HG02610 (cell line): ENCODE data around the gene PLEK2.
"Not testable (repeated sequence)": the region's sequence is repeated elsewhere in the genome, so short reads cannot be mapped to it uniquely, and the experiment has no call there.

ENCODE experiments used
- ATAC-seq: cut with Tn5 transposase; IDR thresholded peaks from one replicate; pipeline ENCODE4 v1.9.1; 2021; ENCODE audit warnings: mild to moderate bottlenecking, moderate library complexity; ENCODE audit not compliant: unreplicated experiment

PLEK2 gene

DNA sequence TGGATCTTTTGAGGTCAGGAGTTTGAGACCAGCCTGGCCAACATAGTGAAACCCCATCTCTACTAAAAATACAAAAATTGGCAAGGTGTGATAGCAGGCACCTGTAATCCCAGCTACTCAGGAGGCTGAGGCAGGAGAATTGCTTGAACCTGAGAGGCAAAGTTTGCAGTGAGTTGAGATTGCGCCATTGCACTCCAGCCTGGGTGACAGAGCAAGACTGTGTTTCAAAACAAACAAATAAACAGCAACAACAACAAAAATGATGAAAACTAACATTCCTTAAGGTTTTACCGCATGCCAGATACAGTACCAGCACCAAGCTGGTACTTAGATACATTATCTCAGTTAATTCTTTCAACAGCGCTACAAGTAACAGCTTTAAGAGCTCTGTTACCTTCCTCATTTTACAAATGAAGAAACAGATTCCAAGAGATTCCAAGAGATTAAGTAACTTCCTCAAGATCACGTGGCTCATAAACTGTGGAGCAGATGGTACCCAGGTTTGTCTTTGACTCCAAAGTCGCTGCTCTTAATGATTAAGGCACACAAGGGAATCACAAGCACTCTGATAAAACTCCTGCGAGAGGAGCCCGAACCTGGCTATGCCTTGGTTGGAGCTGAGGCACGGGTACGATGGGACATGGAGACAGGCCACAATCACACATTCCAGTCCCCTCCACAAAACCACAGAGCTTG lies 17.7 kb upstream of the PLEK2 start:
- no peak for ATAC-seq

DNA sequence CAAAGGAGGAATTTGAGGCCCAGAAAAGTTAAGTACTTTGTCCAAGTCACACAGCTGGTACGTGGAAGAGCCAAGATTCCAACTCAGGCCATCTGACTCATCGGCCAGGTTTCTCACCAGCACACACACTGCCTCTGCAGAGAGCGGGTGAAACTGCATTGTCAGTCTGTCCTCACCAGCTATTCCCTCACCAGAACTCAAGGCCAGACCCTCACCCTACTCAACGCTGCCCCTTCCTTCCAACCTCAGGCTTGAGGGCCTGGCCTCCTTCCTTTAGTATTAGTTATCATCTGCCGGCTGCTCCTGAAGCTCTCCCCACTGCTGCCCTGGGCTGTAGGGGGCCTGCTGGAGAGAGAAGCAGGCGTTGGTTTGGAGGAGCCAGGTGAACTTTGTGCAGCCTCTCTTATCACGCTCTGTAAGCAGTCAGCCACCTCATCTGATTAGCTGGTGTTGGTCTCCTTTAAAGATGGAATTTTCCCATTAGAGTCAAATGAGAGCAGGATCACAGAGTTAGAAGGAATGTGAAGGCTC lies 16.6 kb upstream of the PLEK2 start:
- ATAC-seq, result no peak

DNA sequence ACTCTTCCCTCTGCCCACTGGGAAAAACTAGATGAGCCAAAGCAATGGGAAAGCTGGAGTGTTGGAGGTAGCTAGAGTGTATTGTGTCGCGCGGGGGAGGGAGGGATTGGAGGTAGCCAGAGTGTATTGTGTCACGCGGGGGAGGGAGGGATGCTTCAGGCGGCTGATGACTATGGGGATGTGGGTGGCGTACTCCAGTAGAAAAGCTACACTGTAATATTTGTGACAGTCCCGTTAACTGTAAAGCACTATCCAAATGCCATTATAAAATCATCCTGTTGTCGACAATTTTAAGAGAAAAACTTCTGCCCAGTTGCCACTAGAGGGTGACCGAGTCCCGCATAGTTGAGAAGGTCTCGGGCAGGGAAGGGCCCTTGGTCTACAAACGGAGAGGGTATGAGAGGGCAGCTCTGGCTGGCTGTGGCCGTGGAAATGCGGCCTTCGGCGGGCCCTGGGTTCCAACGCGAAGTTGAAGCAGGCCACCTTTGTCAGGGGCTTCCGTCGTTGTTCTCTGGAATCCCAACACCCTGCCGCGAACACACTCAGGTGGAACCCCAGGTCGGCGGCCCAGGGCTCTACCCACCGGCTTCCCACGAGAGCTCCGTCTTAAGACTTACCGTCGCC lies 15.1 kb upstream of the PLEK2 start:
- peak; percentile 56 for ATAC-seq

DNA sequence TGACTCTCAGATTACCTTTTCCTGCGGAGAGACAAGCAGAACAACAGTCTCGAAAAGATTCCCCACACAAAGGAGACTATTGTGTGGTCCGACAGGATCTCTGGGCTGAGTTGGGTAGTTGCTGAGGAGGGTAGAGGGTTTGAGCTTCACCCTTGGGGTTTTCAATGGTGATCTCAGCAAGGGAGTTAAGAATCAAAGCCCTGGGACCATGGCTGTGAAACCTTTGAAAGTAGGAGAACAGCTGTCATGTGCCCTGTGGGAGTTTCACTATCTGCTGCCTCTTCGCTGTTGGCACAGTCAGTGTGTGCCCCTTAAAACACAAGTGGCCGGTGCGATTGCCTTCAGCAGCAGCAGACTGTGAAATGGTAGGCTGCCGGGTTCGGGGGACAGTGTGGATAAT lies 14.2 kb upstream of the PLEK2 start:
- ATAC-seq, result no peak

DNA sequence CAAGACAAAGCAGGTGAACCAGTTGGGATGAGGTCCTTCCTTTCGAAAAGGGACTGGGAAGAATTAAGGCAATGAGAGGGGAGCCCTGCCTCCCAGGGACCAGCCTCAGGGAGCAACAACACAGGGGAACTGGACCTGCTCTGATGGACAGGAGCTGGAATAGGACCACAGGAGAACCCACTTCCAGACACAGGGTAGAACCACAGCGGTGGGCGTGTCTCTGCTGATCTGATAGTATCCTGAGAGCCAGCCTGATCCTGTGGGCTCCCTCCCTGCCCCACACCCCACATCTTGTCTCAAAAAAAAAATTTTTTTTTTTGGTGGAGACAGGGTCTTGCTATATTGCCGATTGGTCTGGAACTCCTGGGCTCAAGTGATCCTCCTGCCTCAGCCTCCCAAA lies 13.6 kb upstream of the PLEK2 start:
- no peak for ATAC-seq

DNA sequence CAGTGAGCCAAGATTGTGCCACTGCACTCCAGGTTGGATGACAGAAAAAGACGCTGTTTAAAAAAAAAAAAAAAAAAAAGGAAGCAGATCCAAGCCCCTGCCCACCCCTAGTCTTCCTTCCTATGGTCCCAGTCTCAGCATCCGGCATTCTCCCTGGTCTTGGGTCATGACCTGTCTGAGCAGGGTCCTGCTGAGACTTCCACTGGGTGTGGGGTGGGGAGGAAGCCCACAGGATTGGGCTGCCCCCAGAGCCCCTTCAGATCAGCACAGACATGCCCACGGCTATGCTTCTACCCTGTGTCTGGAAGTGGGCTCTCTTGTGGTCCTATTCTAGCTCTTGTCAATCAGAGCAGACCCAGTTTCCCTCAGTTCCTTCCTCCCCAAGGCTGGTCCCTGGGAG lies 12.6 kb upstream of the PLEK2 start:
- ATAC-seq, result no peak

DNA sequence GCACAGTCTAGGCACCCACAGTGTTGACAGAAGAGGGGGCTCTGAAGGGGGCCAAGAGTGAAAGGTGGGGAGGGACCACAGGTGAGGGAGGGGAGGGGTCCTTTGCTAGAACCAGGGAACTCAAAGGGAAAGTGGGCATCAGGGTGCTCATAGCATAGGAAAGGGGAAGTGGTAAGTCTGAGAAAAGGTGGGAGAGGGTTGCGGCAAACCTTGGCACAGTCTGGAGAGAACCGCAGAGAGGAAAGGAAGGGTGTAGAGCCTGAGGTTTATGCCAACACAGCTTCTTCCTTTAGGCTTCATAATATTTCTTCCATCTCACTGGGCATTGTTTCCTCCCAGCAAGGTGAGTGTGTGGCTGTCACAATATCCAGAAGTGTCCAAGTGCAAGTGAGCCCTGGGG lies 11.5 kb upstream of the PLEK2 start:
- ATAC-seq, result no peak

DNA sequence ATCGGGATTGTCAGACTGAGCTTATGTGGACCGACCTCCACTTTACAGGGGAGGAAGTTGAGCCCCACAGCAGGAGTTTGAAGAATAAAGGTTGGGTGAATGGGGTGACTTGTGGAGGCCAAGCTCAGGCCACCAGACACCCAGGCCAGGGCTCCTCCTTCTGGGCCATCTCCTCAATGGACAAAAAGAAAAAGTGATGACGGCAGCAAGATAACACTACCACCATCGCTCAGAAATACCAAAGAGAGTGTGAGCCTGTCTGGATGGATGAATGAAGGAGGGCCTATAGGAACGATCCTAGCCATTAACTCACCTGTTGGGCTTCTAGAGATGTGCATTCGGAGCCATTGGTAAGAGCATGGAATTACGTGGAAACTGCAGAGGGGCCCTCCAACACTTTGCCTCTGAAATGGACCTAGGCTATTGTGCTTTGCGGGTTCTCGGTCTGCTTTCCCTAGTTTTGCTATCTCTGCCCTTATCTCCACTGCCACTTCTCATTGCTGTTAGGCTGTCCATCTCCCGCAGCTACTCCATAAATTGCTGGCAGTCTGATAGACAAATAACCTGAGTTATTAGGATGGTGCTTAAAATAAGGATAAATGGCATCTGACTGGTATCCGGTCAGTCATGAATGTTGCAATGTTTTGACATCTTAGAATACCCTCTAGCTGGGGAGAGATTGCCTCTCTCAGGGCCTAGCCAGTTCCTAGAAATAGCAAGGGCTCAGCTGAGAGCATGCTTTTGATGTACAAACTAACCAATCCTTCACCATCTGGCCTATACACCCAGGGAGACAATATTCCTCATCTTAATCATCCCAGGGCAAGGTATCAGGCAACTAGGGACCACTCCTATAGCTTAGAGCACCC lies 9.6 kb upstream of the PLEK2 start:
- no peak for ATAC-seq

DNA sequence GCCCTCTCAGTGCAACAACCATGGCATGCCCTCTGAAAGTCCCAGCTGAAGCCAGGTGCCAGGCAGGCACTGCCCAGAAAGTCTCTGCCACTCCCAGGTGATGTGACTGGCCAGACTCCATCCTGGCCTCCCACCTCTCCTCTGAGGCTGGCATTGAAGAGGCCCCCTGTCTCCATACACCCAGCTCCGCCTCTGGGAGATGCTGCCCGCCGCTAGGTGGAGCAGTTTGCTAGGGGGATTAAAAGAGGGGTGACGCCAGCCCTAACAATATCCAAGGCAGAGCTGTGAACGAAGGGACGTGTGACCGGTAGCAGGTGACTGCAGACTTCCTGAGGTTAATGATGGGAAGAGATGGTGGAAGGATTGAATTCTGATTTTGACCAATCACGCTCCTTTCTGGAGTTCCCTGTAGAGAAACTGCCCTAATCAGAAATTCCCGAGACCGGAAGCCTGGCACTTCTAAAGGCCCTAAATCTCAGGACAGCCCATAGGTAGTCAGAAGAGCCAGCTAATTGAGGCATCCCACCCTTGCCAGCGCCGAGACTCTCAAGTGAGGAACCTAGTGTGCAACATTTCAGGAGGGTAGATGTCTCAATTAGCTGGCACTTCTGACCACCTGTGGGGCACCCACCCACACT lies 8.3 kb upstream of the PLEK2 start:
- no peak for ATAC-seq

DNA sequence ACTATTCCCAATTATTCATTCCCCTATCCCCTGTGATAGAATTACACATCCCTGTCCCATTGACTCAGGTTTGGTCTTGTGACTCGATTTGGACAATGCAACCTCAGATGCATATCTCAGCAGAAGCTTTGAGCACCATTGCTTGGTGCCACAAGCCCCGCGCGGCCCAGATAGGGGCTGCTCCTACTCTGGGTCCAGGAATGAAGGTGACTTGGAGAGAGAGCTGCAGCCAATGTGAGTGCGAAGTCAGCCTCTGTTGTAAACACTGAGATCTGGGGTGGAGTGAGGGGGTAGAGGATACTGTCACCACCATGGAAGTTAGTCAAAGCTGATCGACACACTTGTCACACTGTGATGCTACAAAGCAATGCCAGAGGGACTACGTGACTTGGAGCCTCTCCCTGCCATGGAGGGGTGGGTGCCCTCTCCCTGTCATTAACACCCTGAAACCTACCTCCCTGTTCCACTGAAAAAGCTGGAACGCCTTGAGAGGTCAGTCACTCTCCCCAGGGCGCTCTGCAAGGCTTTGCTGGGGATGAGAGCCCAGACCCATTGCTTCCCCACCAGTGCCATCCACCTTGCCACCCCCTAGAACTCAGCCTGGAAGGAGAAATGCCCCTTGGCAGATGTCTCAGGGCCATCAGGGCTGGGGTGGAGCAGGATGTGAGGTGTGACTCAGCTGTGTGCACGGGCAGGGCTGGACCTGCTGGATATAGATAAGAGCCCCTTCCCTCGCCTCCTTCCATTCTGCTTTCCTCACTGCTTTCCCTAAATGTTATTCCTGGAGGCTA lies 6.6 kb upstream of the PLEK2 start:
- no peak for ATAC-seq

DNA sequence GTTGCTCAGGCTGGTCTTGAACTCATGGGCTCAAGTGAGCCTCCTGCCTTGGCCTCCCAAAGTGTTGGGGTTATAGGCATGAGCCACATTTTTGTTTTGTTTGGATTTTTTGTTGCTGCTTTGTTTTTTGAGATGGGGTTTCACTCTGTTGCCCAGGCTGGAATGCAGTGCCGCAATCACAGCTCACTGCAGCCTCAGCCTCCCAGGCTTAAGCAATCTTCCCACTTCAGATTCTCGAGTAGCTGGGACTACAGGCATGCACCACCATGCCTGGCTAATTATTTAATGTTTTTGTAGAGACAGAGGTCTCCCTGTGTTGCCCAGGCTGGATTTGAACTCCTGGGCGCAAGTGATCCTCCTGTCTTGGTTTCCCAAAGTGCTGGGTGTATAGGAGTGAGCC lies 5.7 kb upstream of the PLEK2 start:
- ATAC-seq, result no peak

DNA sequence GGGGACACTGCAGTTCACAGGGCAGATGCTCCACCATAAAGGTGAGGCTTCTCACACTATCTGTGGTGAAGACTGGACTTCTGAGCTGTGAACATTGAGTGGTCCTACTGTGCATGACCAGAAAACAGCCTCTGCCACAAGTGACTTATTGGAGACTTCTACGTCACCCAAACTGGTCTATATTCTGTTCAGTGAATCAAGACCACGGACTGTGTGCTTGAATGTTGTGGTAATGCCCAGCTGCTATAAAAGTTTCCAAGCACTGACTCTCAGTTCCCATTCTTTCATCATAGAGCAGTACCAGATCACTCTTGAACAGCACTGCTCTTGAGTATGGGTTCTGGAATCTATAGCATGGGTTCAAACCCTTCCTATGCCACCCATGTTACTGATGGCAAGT lies 4.8 kb upstream of the PLEK2 start:
- ATAC-seq, result no peak

DNA sequence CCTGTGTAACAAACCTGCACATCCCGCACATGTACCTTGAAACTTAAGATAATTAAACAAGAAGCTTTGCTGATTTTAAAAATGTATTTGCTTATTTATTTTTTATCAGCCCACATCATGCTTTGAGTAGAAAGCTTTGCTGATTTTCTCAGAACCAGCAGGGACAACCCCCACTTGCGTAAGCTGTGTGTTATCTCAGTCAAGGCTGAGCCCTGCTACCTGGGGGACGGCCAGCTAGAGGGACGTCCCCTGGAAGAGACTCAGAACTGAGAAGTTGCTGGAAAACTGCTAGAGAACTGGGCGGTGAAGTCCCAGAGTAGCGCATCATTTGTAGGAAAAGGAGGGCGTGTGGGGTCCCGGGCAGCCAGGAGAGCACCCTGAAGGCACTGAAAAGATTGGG lies 4.1 kb upstream of the PLEK2 start:
- ATAC-seq, result no peak

DNA sequence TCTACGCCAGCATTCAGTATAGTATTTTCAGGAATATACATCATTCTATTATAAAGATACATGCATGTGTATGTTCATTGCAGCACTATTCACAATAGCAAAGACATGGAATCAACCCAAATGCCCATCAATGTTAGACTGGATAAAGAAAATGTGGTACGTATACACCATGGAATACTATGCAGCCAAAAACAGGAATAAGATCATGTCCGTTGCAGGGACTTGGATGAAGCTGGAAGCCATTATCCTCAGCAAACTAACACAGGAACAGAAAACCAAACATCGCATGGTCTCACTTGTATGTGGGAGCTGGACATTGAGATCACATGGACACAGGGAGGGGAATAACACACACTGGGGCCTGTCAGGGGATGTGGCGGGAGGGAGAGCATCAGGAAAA lies 3.6 kb upstream of the PLEK2 start:
- not testable (repeated sequence) for ATAC-seq

DNA sequence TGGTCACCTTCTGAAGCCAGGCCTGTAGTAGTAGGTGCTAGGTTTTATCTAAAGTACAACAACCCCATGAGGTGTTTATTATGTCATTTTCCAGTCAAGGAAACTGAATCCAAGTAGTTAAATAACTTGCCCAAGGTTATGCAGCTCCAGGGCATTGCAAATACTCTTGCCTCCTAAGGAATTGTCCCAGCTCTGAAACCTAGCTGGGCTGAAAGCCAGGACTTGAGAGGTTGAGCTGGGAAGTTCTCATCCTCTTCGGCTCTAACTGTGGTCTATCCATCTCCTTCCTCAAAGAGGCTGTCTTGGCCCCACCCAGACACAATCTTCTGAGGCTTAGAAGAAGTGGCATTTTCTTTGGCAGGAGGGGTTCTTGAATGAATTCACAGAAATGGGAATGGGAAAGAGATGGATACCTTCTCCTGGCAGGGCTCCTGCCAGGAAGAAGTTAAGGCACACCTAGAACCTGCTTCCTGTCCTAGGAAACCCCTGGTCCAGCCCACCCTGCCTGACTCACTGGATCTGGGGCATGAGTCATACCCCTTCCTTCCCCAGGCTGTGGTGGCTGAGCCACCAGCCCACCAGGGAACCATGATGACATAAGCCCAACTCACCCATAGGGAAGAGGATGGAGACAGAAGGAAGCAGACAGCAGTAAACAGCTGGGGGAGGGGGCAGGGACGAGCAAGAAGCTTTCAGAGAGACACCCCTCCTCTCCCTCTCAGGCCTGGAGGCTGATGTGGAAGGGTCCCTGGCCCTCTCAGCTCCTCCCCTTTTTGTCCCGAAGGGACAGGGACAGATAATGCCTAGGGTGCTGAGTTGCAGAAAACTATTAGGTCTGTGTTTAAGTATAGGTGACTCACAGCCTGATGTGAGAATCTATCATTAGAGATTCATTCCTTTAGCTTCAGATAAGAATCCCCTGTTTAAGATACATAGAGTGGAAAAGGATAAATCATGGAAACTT lies 2.1 kb upstream of the PLEK2 start:
- no peak for ATAC-seq

DNA sequence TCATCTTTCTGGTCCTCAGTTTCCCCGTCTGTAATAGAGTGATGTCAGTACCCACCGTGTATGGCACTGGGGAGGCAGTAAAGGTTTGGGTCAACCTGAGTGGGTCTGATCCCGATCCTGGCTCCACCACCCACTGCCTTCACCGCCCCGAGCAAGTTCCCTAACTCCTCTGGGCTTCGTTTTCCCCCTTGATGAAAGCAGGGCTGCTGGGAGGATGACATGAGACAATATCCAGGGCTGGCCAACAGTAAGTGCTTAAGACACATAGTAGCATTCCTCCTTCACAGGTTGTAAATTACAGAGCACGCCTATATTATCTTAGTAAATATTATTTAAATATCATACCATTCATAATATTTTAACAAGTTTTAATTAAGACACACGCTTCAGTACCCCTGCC lies 595 bp downstream of the PLEK2 start:
- ATAC-seq, result no peak

DNA sequence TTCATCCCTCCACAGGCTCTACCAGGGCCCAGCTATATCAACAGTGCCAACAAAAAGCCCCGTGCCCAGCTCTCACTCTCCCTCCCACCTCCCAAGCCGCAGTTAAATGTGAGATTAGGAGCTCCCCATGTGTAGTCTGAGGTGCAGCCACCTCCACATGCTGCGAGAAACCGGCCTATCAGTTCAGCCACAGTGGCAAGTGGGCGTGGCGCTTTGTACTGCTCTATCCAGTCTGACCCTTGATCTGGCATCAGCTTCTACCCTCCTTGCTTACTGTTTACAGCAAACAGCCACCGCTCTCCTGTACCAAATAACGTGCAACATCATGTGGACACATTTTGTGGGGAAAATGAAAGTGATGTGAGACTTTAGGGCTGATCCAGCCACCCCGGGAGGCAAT lies 1.7 kb downstream of the PLEK2 start:
- ATAC-seq, result no peak

DNA sequence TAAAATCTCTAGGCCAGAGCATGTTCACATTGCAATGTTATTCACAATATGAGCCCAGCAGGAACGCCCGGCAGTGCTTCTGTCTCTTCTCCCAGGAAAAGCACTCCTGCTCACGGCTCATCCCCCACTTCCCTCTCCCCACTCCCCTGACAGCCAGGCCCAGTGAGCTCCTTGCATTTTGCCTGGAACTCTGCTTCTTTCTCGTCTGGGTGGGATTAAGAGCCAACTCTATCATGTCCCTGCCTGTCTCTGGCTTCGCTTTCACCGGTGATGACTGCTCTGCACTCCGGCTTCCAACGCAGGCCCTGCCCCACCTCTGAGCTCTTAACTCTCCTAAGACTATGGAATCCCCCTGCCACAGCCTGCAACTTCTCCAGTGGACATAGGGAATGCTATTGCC lies 2.5 kb downstream of the PLEK2 start:
- no peak for ATAC-seq

DNA sequence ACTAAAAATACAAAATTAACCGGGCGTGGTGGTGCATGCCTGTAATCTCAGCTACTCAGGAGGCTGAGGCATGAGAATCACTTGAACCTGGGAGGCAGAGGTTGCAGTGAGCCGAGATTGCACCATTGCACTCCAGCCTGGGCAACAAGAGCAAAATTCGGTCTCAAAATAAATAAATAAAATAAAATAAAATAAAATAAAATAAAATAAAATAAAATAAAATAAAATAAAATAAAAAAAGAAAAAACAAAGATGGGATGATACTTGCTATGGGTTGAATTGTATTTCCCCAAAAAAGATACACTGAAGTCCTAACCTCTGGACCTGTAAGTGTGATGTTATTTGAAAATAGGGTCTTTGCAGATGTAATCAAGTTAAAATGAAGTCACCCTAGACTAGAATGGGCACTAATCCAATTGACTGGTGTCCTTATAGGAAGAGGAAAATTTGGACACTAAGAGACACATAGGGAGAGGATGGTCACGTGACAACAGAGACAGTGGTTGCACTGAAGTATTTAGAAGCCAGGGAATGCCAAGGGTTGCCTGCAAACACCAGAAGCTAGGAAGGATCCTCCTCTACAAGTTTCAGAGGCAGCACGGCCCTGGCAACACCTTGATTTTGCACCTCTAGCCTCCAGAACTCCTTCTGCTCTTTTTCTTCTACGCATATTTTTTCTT lies 3.7 kb downstream of the PLEK2 start:
- ATAC-seq, result not testable (repeated sequence)
